ENCODE measurements around the gene SPRYD7. TPM values are rescaled to one million over a fixed set of nuclear protein-coding genes. Genes with fewer than 3 reads are reported as not detected.
"Not testable (repeated sequence)": the region's sequence is repeated elsewhere in the genome, so short reads cannot be mapped to it uniquely, and the experiment has no call there.

SPRYD7 gene
- total RNA-seq, 1 donor from 2014 or later, result 4.4 TPM

GRCh38 chr13:49932066-49932465 is 4.1 kb downstream of the SPRYD7 start:
- Mint-ChIP-seq H3K4me3 (no peak overlapping the region), H3K27me3 (ENCODE audit: low read depth) (no peaks in the 10 kb centered on the region), H3K36me3 (peaks cover 2% of the 10 kb centered on the region), H3K27ac (no peak overlapping the region), H3K4me1 (peaks cover 8% of the 10 kb centered on the region), H3K9me3 (no peaks in the 10 kb centered on the region)
- DNase-seq (ENCODE audit: low spot score in 2 of 2, unreplicated experiment in 2 of 2), result no peak
- TF ChIP-seq CTCF (IDR thresholded peaks at IDR 0.05; ENCODE audit: unreplicated experiment), result no peak

GRCh38 chr13:49927755-49928154 is 8.4 kb downstream of the SPRYD7 start:
- H3K27ac Mint-ChIP-seq, result no peak overlapping the region

GRCh38 chr13:49925881-49926418 is 10.2 kb downstream of the SPRYD7 start:
- Mint-ChIP-seq H3K27ac (no peak overlapping the region), H3K9me3 (no peaks in the 10 kb centered on the region), H3K27me3 (ENCODE audit: low read depth) (no peaks in the 10 kb centered on the region), H3K4me1 (no peaks in the 10 kb centered on the region), H3K4me3 (no peak overlapping the region), H3K36me3 (peaks cover 14% of the 10 kb centered on the region)
- DNase-seq (ENCODE audit: low spot score in 2 of 2, unreplicated experiment in 2 of 2), result no peak
- no peak for TF ChIP-seq CTCF (IDR thresholded peaks at IDR 0.05; ENCODE audit: unreplicated experiment)

More at GRCh38 chr13:49927755-49928154, 8.4 kb downstream of the SPRYD7 start:
- no peak overlapping the region for H3K4me3 Mint-ChIP-seq
- DNase-seq (ENCODE audit: low spot score in 2 of 2, unreplicated experiment in 2 of 2), result no peak
- H3K4me1 Mint-ChIP-seq, result no peaks in the 10 kb centered on the region
- H3K9me3 Mint-ChIP-seq, result no peaks in the 10 kb centered on the region
- H3K27me3 Mint-ChIP-seq (ENCODE audit: low read depth), result no peaks in the 10 kb centered on the region
- H3K36me3 Mint-ChIP-seq, result peaks cover 8% of the 10 kb centered on the region
- no peak for TF ChIP-seq CTCF (IDR thresholded peaks at IDR 0.05; ENCODE audit: unreplicated experiment)

GRCh38 chr13:49922301-49922700 is 13.8 kb downstream of the SPRYD7 start:
- TF ChIP-seq CTCF (IDR thresholded peaks at IDR 0.05; ENCODE audit: unreplicated experiment), result no peak
- Mint-ChIP-seq H3K27ac (no peak overlapping the region), H3K9me3 (no peaks in the 10 kb centered on the region), H3K36me3 (peaks cover 18% of the 10 kb centered on the region), H3K27me3 (ENCODE audit: low read depth) (no peaks in the 10 kb centered on the region), H3K4me1 (no peaks in the 10 kb centered on the region), H3K4me3 (no peak overlapping the region)
- no peak for DNase-seq (ENCODE audit: low spot score in 2 of 2, unreplicated experiment in 2 of 2)

GRCh38 chr13:49920969-49921368 is 15.2 kb downstream of the SPRYD7 start:
- DNase-seq (ENCODE audit: low spot score in 2 of 2, unreplicated experiment in 2 of 2); H3K4me3 Mint-ChIP-seq; H3K4me1 Mint-ChIP-seq; H3K27me3 Mint-ChIP-seq (ENCODE audit: low read depth); H3K9me3 Mint-ChIP-seq; H3K27ac Mint-ChIP-seq: not testable (repeated sequence)
- peaks cover 22% of the 10 kb centered on the region for H3K36me3 Mint-ChIP-seq

GRCh38 chr13:49918106-49918505 is 18.0 kb downstream of the SPRYD7 start:
- not testable (repeated sequence) for H3K27me3 Mint-ChIP-seq (ENCODE audit: low read depth); H3K27ac Mint-ChIP-seq; H3K4me1 Mint-ChIP-seq; DNase-seq (ENCODE audit: low spot score in 2 of 2, unreplicated experiment in 2 of 2); H3K4me3 Mint-ChIP-seq; H3K9me3 Mint-ChIP-seq
- H3K36me3 Mint-ChIP-seq, result peaks cover 24% of the 10 kb centered on the region

GRCh38 chr13:49914947-49915346 is 21.2 kb downstream of the SPRYD7 start:
- Mint-ChIP-seq H3K9me3 (no peaks in the 10 kb centered on the region), H3K4me3 (no peak overlapping the region), H3K4me1 (no peaks in the 10 kb centered on the region), H3K36me3 (peaks cover 20% of the 10 kb centered on the region), H3K27me3 (ENCODE audit: low read depth) (no peaks in the 10 kb centered on the region), H3K27ac (no peak overlapping the region)
- DNase-seq (ENCODE audit: low spot score in 2 of 2, unreplicated experiment in 2 of 2), result no peak
- no peak for TF ChIP-seq CTCF (IDR thresholded peaks at IDR 0.05; ENCODE audit: unreplicated experiment)

All from mesothelial cell of epicardium (in vitro differentiated cells).